ENCODE results near the gene SCAF4.
"Not testable (repeated sequence)": the region's sequence is repeated elsewhere in the genome, so short reads cannot be mapped to it uniquely, and the experiment has no call there.

SCAF4 gene

DNA sequence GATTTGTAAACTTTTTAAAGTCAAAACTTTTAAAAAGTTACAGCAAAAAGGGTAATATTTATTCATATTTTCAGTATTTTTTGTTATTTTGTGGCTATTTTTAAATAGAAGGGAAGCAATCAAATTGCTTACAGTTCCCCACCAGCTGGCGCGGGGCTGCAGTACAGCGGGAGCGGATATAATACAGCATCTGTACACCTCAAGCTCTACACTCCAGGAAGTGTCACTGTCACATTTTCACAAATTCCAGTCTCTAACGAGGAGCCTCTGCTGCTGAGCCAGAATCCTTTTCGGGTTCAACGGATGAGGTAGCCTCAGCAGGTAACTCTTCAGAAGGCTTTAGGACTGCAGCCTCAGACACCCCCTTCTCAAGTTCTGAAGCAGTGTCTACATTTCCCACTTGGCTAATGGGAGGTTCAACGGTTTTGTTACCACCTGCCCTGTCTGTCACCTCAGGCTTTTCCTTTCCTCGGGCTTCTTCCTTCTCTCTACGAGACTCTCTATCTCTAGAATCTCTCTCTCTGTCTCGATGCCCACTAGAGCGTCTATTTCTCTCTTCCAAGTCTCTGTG, 60.7 kb downstream of the SCAF4 start:
- no peak for DNase-seq (ENCODE audit: low read depth in 2 of 2)

DNA sequence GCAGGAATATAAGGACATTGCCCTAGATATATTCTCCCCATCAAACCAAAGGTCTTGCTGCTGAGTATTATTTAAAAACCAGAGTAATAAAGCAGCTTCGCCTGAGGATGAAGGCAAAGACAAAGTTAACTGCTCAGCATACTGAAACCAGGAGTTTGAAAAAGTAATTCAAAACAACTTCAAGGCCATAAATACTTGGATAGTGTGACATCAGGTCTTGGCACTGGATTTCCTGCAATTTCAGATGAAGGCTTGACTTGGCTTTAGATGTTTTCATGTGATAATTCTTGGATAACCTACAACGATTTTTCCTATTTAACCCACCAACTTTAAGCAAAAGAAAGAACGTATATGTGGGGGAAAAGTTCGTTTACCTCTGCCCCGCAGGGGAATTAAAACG, 61.8 kb downstream of the SCAF4 start:
- no peak for DNase-seq (ENCODE audit: low read depth in 2 of 2)

DNA sequence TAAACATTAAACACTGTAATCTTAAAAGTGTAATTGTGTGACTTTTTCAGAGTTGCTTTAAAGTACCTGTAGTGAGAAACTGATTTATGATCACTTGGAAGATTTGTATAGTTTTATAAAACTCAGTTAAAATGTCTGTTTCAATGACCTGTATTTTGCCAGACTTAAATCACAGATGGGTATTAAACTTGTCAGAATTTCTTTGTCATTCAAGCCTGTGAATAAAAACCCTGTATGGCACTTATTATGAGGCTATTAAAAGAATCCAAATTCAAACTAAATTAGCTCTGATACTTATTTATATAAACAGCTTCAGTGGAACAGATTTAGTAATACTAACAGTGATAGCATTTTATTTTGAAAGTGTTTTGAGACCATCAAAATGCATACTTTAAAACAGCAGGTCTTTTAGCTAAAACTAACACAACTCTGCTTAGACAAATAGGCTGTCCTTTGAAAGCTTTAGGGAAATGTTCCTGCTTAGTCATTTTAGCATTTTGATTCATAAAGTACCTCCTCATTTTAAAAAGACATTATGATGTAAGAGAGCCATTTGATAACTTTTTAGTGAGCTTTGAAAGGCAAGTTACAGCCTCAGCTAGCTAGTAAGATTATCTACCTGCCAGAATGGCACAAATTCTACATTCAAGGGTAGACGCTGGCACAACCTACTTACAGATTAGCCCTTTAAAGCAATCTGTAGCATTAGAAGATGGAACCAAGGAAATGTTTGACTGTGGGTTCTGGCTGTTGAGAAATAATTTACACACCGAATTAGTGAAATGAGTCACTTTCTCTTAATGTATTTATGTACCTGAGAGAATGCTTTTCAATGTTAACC, 63.0 kb downstream of the SCAF4 start:
- DNase-seq (ENCODE audit: low read depth in 2 of 2), result no peak

DNA sequence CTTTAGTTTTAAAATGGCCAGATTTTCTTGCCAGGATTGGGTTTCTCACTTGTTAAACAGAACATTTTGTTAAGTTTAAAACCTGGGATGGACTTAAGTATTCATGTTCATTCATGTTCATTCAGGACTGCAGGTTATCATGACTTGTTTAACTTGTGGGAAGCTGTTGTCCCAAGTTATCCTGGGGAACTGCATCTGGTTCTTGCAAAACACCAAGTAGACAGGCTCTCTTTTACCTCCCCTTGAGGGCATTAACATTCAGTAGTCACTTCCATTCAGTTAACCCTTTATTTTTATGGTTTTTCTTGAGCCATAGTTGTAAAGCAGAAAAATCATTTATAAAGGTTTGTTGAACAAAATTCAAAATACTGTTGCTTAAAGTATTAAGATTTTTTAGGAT, 64.3 kb downstream of the SCAF4 start:
- DNase-seq (ENCODE audit: low read depth in 2 of 2), result no peak

DNA sequence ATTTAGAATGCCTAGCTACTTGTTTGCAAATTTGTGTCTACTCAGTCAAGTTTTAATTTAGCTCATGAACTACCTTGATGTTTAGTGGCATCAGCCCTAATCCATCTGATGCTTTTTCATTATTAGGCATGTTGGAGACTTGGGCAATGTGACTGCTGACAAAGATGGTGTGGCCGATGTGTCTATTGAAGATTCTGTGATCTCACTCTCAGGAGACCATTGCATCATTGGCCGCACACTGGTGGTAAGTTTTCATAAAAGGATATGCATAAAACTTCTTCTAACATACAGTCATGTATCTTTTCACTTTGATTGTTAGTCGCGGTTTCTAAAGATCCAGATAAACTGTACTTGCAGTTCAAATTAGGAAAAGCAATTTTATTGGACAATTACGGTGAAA, 64.8 kb downstream of the SCAF4 start:
- no peak for DNase-seq (ENCODE audit: low read depth in 2 of 2)

DNA sequence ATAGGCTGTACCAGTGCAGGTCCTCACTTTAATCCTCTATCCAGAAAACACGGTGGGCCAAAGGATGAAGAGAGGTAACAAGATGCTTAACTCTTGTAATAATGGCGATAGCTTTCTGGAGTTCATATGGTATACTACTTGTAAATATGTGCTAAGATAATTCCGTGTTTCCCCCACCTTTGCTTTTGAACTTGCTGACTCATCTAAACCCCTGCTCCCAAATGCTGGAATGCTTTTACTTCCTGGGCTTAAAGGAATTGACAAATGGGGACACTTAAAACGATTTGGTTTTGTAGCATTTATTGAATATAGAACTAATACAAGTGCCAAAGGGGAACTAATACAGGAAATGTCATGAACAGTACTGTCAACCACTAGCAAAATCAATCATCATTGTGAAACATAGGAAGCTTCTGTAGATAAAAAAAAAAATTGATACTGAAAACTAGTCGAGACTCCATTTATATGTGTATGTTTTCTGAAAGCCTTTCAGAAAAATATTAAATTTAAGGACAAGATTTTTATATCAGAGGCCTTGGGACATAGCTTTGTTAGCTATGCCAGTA, 65.4 kb downstream of the SCAF4 start:
- DNase-seq (ENCODE audit: low read depth in 2 of 2), result no peak

DNA sequence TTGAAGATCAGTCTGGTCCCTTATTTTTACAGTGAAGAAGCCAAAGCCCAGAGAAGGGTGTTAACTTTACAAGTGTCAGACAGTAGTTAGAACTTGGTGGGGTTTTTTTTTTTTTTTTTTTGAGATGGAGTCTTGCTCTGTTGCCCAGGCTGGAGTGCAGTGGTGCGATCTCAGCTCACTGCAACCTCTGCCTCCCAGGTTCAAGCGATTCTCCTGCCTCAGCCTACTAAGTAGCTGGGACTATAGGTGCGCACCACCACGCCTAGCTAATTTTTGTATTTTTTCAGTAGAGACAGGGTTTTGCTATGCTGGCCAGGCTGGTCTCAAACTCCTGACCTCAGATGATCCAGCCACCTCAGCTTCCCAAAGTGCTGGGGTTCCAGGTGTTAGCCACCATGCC, 66.0 kb downstream of the SCAF4 start:
- DNase-seq (ENCODE audit: low read depth in 2 of 2), result not testable (repeated sequence)

DNA sequence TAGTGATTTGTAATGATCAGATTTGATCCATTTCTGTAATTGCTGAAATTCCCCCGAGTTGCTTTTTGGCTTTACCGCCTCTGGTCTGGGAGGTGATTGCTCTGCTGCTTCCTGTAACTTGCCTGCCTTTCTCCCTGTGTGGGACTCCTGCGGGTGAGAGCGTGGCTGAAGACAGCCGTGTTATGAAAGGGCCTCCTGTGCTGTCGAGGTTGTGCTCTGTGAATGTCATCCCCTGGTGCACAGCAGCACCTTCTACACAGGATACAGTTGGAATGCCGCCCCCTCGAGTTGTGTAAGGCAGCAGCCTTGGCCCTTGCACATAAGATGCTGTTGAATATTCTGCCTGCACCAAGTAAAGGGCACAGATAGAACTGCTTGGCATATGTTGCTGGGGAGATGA, 66.5 kb downstream of the SCAF4 start:
- no peak for DNase-seq (ENCODE audit: low read depth in 2 of 2)

DNA sequence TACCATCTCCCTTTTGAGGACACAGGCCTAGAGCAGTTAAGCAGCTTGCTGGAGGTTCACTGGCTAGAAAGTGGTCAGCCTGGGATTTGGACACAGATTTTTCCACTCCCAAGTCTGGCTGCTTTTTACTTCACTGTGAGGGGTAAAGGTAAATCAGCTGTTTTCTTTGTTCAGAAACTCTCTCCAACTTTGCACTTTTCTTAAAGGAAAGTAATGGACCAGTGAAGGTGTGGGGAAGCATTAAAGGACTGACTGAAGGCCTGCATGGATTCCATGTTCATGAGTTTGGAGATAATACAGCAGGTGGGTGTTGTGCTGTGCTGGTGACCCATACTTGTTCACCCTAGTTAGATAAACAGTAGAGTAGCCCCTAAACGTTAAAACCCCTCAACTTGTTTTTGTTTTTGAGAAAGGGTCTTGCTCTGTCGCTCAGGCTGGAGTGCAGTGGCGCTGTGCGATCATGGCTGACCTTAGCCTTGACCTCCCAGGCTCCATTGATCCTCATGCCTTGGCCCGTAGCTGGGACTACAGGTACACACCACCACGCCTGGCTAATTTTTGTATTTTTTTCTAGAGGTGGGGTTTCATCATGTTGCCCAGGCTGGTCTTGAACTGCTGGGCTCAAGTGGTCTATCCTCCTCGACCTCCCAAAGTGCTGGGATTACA, 68.2 kb downstream of the SCAF4 start:
- DNase-seq (ENCODE audit: low read depth in 2 of 2), result no peak

DNA sequence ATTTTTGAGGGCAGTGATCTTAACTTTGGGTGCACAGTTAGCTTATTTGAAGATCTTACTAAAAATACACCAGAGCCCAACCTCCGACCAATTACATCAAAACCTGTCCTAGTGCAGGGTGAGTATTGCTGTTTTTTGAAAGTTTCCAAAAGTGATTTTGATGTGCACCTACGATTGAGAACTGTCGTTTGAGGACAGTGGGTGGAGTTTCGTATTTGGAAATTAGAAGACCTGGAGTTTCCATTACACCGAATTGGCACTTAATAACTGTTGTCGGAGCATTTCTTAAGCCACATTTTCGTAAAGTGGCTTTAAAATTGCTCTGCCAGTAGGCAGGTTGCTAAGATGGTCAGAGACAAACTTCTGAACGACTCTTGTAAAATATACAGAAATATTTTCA, 71.3 kb downstream of the SCAF4 start:
- no peak for DNase-seq (ENCODE audit: low read depth in 2 of 2)

DNA sequence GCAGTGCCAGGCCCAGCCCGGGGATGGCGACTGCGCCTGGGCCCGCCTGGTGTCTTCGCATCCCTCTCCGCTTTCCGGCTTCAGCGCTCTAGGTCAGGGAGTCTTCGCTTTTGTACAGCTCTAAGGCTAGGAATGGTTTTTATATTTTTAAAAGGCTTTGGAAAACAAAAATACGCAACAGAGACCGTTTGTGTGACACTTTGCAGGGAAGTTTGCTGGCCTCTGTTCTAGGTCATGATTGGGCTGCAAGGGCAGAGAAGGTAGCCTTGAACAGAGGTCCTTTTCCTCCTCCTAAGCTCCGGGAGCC, 71.7 kb downstream of the SCAF4 start:
- DNase-seq (ENCODE audit: low read depth in 2 of 2), result no peak

DNA sequence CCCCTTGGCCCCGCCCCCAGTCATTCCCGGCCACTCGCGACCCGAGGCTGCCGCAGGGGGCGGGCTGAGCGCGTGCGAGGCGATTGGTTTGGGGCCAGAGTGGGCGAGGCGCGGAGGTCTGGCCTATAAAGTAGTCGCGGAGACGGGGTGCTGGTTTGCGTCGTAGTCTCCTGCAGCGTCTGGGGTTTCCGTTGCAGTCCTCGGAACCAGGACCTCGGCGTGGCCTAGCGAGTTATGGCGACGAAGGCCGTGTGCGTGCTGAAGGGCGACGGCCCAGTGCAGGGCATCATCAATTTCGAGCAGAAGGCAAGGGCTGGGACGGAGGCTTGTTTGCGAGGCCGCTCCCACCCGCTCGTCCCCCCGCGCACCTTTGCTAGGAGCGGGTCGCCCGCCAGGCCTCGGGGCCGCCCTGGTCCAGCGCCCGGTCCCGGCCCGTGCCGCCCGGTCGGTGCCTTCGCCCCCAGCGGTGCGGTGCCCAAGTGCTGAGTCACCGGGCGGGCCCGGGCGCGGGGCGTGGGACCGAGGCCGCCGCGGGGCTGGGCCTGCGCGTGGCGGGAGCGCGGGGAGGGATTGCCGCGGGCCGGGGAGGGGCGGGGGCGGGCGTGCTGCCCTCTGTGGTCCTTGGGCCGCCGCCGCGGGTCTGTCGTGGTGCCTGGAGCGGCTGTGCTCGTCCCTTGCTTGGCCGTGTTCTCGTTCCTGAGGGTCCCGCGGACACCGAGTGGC, 72.2 kb downstream of the SCAF4 start, which contains the start of gene SOD1:
Gene SOD1, plus strand, starts transcription at position 158 of the 723 bp plus-strand sequence. Its CDS starts 77 bp downstream, at position 235.
- peak; percentile 94 to 95 for DNase-seq (ENCODE audit: low read depth in 2 of 2)

DNA sequence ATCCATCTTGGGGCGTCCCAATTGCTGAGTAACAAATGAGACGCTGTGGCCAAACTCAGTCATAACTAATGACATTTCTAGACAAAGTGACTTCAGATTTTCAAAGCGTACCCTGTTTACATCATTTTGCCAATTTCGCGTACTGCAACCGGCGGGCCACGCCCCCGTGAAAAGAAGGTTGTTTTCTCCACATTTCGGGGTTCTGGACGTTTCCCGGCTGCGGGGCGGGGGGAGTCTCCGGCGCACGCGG, 72.7 kb downstream of the SCAF4 start:
- DNase-seq (ENCODE audit: low read depth in 2 of 2), result no peak

DNA sequence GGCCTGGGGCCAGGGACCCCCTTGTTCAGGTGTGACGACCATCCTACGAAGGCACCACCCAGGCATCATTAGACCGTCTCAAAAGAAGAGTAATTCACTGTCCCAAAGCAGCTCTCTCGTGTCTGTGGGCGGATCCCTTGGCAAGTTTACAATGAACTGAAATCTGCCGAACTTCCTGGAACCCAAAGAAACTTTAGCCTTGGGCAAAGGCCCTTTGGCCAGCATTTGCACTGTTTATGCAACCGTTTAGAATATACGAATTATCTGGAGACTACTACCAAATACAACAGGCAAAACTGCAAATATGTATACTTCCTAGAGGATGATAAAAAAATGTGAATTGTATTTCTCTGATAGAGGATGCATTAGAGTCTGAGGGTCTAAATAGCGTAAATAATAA, 73.9 kb downstream of the SCAF4 start:
- DNase-seq (ENCODE audit: low read depth in 2 of 2), result no peak

DNA sequence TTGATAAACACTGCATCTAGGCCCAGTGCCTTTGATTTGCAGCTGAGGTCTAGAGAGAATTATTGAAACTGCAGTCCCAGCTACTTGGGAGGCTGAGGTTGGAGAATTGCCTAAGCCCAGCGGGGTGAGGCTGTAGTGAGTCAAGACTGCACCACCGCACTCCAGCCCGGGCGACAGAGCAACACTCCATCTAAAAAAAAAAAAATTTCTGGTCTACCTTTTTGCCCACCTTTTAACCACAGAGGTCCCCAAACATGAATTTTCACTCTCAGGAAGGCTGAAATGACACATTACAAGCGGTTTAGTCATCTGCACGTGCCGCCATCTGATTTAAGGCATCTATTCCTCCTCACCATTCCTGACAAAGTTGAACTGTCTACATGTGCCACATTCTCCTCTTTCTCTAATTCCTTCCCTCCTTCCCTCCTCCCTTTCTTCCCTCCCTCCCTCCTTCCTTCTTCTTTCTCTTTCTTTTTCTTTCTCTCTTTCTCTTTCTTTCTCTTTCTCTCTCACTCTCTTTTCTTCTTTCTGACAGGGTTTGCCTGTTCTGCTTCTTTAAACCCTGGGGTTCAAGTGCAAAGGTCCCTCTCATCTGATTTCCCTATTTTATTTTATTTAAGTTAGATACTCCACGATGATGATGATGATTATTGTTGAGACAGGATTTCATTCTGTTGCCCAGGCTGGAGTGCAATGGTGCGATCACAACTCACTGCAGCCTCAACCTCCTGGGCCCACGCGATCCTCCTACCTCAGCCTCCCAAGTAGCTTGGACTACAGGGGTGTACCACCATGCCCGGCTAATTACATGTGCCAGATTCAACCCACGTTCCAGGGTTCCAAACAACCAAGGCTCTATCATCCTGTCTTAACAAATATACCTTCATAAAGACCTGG, 75.5 kb downstream of the SCAF4 start:
- DNase-seq (ENCODE audit: low read depth in 2 of 2), result peak in 1 of 2 donors; percentile 47

DNA sequence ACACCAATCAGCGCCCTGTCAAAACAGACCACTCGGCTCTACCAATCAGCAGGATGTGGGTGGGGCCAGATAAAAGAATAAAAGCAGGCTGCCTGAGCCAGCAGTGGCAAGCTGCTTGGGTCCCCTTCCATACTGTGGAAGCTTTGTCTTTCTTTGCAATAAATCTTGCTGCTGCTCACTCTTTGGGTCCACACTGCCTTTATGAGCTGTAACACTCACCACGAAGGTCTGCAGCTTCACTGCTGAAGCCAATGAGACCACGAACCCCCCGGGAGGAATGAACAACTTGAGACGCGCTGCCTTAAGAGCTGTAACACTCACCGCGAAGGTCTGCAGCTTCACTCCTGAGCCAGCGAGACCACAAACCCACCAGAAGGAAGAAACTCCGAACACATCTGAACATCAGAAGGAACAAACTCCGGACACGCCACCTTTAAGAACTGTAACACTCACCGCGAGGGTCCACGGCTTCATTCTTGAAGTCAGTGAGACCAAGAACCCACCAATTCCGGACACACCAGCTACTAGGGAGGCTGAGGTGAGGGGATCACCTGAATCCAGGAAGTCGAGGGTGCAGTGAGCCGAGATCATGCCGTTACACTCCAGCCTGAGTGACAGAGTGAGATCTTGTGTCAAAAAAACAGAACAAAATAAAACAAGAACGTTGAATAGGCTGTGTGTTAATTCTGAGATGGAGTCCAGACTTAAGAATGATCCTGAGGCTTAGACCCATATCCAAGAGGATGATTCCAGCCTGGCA, 76.9 kb downstream of the SCAF4 start:
- not testable (repeated sequence) for DNase-seq (ENCODE audit: low read depth in 2 of 2)

DNA sequence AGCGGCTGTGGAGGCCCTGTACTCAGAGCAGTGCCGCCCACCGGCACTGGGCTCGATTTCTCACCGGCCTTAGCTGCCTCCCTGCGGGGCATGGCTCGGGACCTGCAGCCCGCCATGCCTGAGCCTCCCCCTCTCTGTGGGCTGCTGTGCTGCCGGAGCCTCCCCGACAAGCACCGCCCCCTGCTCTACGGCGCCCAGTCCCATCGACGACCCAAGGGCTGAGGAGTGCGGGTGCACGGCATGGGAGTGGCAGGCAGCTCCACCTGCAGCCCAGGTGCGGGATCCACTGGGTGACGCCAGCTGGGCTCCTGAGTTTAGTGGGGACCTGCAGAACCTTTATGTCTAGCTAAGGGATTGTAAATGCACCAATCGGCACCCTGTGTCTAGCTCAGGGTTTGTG, 77.6 kb downstream of the SCAF4 start:
- DNase-seq (ENCODE audit: low read depth in 2 of 2), result no peak

DNA sequence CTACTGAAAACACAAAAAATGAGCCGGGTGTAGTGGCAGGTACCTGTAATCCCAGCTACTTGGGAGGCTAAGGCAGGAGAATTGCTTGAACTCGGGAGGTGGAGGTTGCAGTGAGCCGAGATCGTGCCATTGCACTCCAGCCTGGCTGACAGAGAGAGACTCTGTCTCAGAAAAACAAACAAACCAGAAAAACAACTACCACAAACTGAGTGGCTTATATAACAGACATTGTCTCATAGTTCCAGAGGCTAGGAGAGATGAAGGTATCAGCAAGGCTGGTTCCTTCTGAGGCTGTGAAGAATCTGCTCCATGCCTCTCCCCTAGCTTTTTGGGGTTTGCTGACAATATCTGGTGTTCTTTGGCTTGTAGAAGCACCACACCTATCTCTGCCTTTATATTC, 80.4 kb downstream of the SCAF4 start:
- not testable (repeated sequence) for DNase-seq (ENCODE audit: low read depth in 2 of 2)

DNA sequence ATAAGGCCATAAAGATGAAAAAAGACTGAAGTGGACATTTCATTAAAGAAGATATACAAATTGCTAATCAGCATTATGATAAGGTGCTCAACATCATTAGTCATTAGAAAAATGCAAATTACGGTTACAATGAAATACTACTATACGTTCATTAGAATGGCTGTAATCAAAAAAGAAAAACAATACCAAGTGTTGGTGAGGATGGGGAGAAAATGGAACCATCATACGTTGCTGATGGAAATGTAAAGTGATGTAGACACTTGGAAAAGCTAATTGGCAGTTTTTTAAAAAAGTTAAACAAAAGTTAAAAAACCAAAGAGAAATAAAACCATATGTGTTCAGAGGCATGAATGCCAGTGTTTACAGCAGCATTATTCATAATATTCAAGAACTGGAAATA, 81.0 kb downstream of the SCAF4 start:
- DNase-seq (ENCODE audit: low read depth in 2 of 2), result no peak

DNA sequence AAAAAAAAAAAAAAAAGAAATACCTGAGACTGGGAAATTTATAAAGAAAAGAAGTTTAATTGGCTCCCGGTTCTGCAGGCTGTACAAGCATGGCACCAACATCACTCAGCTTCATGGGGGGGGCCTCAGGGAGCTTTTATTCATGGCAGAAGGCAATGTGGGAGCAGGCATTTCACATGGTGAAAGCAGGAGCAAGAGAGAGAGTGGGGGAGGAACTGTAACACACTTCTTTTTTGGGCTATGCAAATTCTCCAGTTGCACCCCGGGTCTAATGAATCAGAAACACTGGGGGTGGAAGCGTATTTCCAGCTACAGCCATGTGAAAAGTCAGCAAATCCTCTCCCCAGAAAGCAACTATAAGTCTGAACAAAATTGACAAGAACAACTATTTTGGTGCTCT, 84.3 kb downstream of the SCAF4 start:
- DNase-seq (ENCODE audit: low read depth in 2 of 2), result no peak

DNA sequence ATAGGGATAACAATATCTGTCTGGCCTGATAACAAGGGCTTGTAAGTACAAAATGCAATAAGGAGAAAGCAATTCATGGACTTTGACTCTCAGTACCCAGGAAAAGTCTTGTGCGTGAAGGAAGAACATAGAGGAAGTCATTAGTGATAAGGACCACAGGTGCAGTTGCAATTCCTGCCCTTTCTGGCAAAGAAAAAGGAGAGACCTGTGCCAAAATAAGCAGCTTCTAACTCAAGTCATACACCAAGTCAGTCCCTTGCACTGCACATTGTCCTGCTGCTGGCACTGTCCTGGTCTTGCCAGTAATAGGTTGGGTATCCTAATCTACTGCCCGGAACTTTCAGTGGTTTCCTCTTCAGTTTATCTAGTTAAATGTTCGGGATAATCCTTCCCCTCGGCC, 87.3 kb downstream of the SCAF4 start:
- DNase-seq (ENCODE audit: low read depth in 2 of 2), result no peak
